Stomach (tissue), 9 donors: ENCODE measurements around the gene EXOC4. TPM values are rescaled to one million over a fixed set of nuclear protein-coding genes. Genes with fewer than 3 reads are reported as not detected.

Experiments used
- DNase-seq, 2 donors: peaks; one replicate each; pipeline versions ENCODE4 v3.0.0 to v3.0.0-alpha.2; 2013 to 2019
- H3K27ac ChIP-seq, 5 donors: fragments of 200-600 bp in 4 of 5; sonication (generic) in 4 of 5; one replicate each; pipeline ENCODE4 v1.5.1; 2013 to 2019; ENCODE audit warnings: mild to moderate bottlenecking in 1 of 5, moderate library complexity in 1 of 5
- H3K27me3 ChIP-seq, 3 donors: fragments of 200-600 bp; sonication (generic); one replicate each; pipeline ENCODE4 v1.5.1; 2017 to 2019; ENCODE audit warnings: mixed run types in 1 of 3
- H3K36me3 ChIP-seq, 4 donors: fragments of 200-600 bp; sonication (generic); 1 replicate in 3 of 4; 2 replicates in 1 of 4; pipeline ENCODE4 v1.5.1; 2016 to 2019
- H3K4me1 ChIP-seq, 4 donors: fragments of 200-600 bp; sonication (generic); one replicate each; pipeline ENCODE4 v1.5.1; 2016 to 2019
- H3K4me3 ChIP-seq, 4 donors: fragments of 200-600 bp; sonication (generic) in 3 of 4; one replicate each; pipeline ENCODE4 v1.5.1; 2016 to 2019; ENCODE audit warnings: mild to moderate bottlenecking in 1 of 4
- H3K9me3 ChIP-seq, 4 donors: fragments of 200-600 bp; sonication (generic); one replicate each; pipeline ENCODE4 v1.5.1; 2016 to 2019
- EP300 ChIP-seq: sonication (generic); formaldehyde crosslinking; IDR thresholded peaks from one replicate; pipeline ENCODE4 v1.6.1; 2017; ENCODE audit warnings: antibody characterized with exemption
- POLR2A ChIP-seq, 4 donors: fragments of 450-650 bp; IDR thresholded peaks; one replicate each; pipeline ENCODE4 v1.6.1; 2016; ENCODE audit warnings: antibody characterized with exemption in 4 of 4, control low read depth in 2 of 4, mild to moderate bottlenecking in 1 of 4, moderate library complexity in 1 of 4
- POLR2AphosphoS5 ChIP-seq, 3 donors: sonication (generic); formaldehyde crosslinking; IDR thresholded peaks; one replicate each; pipeline ENCODE4 v1.6.1; 2016; ENCODE audit warnings: antibody characterized with exemption in 3 of 3
- WGBS, 5 donors: extraction: QIAGEN DNeasy Blood & Tissue Kit in 3 of 5; methylation state at CpG; one replicate each; pipeline versions ENCODE4 v1.1.5 to v1.1.7; 2013 to 2018; 5-methylcytosine and 5-hydroxymethylcytosine counted together
- intact Hi-C: fragments of 100-400 bp; cut with DNase I; formaldehyde crosslinking; loops from one replicate; pipeline ENCODE4 v1.15.1; 2023; ENCODE audit warnings: low total_unique reads
- polyA plus RNA-seq, 3 donors: library from polyadenylated mRNA; stranded (reverse); fragments of 200-250 nt; gene quantifications; one replicate each; pipeline ENCODE4 v1.2.3, GENCODE V29; 2013
- total RNA-seq, 5 donors: library from RNA; depleted of rRNA; stranded (reverse); fragments of >200 nt; gene quantifications; one replicate each; pipeline versions ENCODE4 v1.1.0 to v1.2.3, GENCODE V29; 2014 to 2016
- TF ChIP-seq, protein P1 (sequence below), 7 experiments: fragments of 450-650 bp in 4 of 7; fragments of 200-600 bp in 3 of 7; sonication (generic) in 3 of 7; IDR thresholded peaks; one replicate each; pipeline ENCODE4 v1.5.1; 2016 to 2019; ENCODE audit warnings: antibody characterized with exemption in 7 of 7, control low read depth in 2 of 7, mild to moderate bottlenecking in 1 of 7
- donor health status: healthy with polysubstance abuse.
- donor health status: Bipolar disorder and iron deficiency.
- donor health status: healthy.

The EXOC4 gene
- total and polyA plus RNA-seq, 8 donors, result 14.1 to 339 (median 61.1) TPM

DNA sequence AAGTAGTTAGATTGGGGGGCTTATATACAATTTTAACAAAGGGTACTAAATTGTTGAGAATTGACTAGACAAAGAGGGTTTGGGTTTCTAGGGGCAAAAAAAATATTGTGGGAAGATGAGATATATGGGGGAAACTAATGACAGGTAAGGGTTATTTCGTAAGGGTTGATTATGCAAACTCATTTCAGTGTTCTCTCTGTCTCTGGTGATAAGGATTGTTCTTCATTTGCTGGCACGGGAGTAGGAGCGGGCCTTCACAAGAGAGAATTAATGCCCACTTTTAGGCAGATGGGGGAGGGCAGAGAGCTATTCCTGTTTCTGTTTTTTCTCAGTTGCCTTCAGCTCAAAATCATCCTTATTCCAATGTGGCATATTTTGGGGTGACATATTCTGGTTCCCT is 258.4 kb downstream of the EXOC4 start:
- Histone ChIP-seq H3K36me3 (no peaks in the 10 kb centered on the region), H3K9me3 (no peaks in the 10 kb centered on the region), H3K4me1 (no peaks in the 10 kb centered on the region), H3K4me3 (no peak overlapping the region), H3K27ac (no peak overlapping the region), H3K27me3 (no peaks in the 10 kb centered on the region)
- 83 to 97% (median 93%) methylated on average over 3 of the region's 3 CpGs for WGBS, 5 donors
- intact Hi-C loops, result no loop called here
- no peak for DNase-seq
- no peak for TF ChIP-seq POLR2AphosphoS5 (IDR thresholded peaks at IDR 0.05)
- TF ChIP-seq, protein P1, sequence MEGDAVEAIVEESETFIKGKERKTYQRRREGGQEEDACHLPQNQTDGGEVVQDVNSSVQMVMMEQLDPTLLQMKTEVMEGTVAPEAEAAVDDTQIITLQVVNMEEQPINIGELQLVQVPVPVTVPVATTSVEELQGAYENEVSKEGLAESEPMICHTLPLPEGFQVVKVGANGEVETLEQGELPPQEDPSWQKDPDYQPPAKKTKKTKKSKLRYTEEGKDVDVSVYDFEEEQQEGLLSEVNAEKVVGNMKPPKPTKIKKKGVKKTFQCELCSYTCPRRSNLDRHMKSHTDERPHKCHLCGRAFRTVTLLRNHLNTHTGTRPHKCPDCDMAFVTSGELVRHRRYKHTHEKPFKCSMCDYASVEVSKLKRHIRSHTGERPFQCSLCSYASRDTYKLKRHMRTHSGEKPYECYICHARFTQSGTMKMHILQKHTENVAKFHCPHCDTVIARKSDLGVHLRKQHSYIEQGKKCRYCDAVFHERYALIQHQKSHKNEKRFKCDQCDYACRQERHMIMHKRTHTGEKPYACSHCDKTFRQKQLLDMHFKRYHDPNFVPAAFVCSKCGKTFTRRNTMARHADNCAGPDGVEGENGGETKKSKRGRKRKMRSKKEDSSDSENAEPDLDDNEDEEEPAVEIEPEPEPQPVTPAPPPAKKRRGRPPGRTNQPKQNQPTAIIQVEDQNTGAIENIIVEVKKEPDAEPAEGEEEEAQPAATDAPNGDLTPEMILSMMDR (IDR thresholded peaks at IDR 0.05), result no peak
- no peak for TF ChIP-seq POLR2A (IDR thresholded peaks at IDR 0.05)
- TF ChIP-seq EP300, result no peak

DNA sequence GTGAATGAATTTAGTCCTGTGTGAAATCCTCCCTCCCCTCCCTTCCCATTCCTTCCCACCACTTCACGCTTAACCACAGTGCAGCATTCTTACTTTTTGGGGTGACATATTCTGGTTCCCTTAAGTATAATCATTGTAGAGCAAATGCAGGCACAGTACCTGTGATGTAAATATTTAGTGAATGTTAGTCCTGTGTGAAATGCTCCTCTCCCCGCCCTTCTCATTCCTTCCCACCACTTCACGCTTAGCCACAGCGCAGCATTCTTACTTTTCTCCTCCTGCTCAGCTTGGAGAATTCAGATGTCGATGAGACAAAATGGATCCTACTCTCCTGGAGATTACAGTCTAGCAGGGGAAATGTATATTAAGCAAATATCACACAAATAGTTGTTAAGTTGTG is 258.8 kb downstream of the EXOC4 start:
- no peak for DNase-seq
- no peak overlapping the region for H3K27ac ChIP-seq
- no peaks in the 10 kb centered on the region for H3K4me1 ChIP-seq
- WGBS, 5 donors, result 96 to 99% (median 98%) methylated on average over 5 of the region's 5 CpGs
- no peaks in the 10 kb centered on the region for H3K27me3 ChIP-seq
- no peak for TF ChIP-seq EP300
- no peak for TF ChIP-seq POLR2AphosphoS5 (IDR thresholded peaks at IDR 0.05)
- no peak for TF ChIP-seq POLR2A (IDR thresholded peaks at IDR 0.05)
- TF ChIP-seq, protein P1 (IDR thresholded peaks at IDR 0.05), result no peak
- H3K36me3 ChIP-seq, result no peaks in the 10 kb centered on the region
- H3K4me3 ChIP-seq, result no peak overlapping the region
- intact Hi-C loops, result no loop called here
- H3K9me3 ChIP-seq, result no peaks in the 10 kb centered on the region

DNA sequence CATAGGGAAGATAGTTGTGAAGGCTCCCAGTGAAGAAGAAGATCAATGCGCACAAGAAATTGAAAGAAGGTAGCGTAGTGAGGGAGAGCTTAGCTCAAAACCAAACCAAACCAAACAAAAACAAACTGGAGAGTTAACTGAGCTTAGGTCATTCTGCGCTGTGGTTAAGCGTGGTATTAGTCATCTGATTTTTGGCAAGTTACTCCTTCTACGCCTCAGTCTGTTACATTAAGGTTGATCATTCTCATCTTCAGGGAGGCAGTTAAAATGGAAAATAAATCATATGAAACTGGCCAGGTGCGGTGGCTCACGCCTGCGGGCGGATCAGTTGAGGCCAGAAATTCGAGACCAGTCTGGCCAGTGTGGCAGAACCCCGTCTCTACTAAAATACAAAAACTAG is 259.7 kb downstream of the EXOC4 start:
- intact Hi-C loops, result no loop called here
- TF ChIP-seq, protein P1 (IDR thresholded peaks at IDR 0.05), result no peak
- TF ChIP-seq POLR2AphosphoS5 (IDR thresholded peaks at IDR 0.05), result no peak
- no peak for TF ChIP-seq EP300
- no peak for TF ChIP-seq POLR2A (IDR thresholded peaks at IDR 0.05)
- no peaks in the 10 kb centered on the region for H3K27me3 ChIP-seq
- H3K27ac ChIP-seq, result no peak overlapping the region
- H3K4me3 ChIP-seq, result no peak overlapping the region
- DNase-seq, result no peak
- H3K4me1 ChIP-seq, result no peaks in the 10 kb centered on the region
- 90 to 96% (median 93%) methylated on average over 11 of the region's 11 CpGs for WGBS, 5 donors
- no peaks in the 10 kb centered on the region for H3K9me3 ChIP-seq
- no peaks in the 10 kb centered on the region for H3K36me3 ChIP-seq

DNA sequence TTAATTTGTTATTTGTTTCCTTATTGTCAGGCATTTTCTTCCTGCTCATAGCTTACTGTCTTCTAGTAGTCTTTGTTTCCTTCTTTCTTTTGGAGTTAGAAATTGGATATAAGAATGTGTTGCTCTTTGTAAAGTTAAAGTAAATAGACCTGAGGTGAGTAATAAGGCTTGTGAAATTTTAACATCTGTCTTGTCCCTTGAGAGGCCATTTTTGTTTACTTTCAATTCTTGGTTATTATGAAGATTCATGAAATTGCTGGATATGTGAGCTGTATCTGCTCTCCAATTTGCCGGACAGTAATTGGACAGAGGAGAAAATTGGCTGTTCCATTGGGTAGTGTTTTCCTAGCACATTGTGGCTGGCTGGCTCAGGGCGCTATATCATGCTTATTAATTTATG is 260.7 kb downstream of the EXOC4 start:
- Histone ChIP-seq H3K36me3 (no peaks in the 10 kb centered on the region), H3K4me3 (no peak overlapping the region), H3K9me3 (no peaks in the 10 kb centered on the region), H3K4me1 (no peaks in the 10 kb centered on the region), H3K27ac (no peak overlapping the region), H3K27me3 (no peaks in the 10 kb centered on the region)
- DNase-seq, result no peak
- 84 to 100% (median 91%) methylated on average over 2 of the region's 2 CpGs for WGBS, 5 donors
- TF ChIP-seq EP300 (no peak), POLR2AphosphoS5 (IDR thresholded peaks at IDR 0.05) (no peak), POLR2A (IDR thresholded peaks at IDR 0.05) (no peak)
- TF ChIP-seq, protein P1 (IDR thresholded peaks at IDR 0.05), result no peak
- intact Hi-C loops, result no loop called here
